GM12891 (cell line): ENCODE measurements around the gene PIK3R3.

ENCODE experiments used
- POLR2A ChIP-seq: IDR thresholded peaks from 2 replicates; pipeline ENCODE4 v1.6.1; 2011; ENCODE audit warnings: low read depth, low read length, control low read depth
- POLR2AphosphoS5 ChIP-seq: IDR thresholded peaks from 2 replicates; pipeline ENCODE4 v1.6.1; 2011; ENCODE audit warnings: low read depth, low read length, control low read depth
- POU2F2 ChIP-seq: IDR thresholded peaks from 2 replicates; pipeline ENCODE4 v1.6.1; 2011; ENCODE audit warnings: low read depth, mild to moderate bottlenecking, control low read depth, low read length, moderate library complexity

DNA sequence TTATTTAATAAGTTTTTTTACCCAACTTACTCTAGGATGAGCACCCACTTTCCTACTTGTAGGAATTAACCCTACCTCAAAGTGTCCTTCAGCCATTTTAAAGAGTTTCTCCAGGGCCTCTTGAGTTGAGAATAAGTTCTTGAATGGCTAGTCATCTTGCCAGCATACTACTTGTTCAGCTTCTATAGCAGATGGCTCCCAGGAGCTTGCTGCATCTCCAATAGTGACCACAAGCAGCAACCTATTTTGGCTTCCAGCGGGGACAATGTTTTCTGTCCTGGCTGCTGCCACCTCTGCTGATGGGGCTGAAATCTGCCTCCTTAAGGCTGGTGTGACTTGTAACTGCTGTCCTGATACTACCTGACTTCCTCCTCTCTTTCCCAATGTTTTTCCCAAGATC lies 20.8 kb upstream of the PIK3R3 start:
- TF ChIP-seq POLR2A (no peak), POLR2AphosphoS5 (no peak), POU2F2 (no peak)
